ENCODE results near the gene ALOXE3. TPM values are rescaled to one million over a fixed set of nuclear protein-coding genes. Genes with fewer than 3 reads are reported as not detected.

ALOXE3 gene
- total and polyA plus RNA-seq, 2 experiments from 2014 or later = 0.10 to 0.27 TPM

DNA sequence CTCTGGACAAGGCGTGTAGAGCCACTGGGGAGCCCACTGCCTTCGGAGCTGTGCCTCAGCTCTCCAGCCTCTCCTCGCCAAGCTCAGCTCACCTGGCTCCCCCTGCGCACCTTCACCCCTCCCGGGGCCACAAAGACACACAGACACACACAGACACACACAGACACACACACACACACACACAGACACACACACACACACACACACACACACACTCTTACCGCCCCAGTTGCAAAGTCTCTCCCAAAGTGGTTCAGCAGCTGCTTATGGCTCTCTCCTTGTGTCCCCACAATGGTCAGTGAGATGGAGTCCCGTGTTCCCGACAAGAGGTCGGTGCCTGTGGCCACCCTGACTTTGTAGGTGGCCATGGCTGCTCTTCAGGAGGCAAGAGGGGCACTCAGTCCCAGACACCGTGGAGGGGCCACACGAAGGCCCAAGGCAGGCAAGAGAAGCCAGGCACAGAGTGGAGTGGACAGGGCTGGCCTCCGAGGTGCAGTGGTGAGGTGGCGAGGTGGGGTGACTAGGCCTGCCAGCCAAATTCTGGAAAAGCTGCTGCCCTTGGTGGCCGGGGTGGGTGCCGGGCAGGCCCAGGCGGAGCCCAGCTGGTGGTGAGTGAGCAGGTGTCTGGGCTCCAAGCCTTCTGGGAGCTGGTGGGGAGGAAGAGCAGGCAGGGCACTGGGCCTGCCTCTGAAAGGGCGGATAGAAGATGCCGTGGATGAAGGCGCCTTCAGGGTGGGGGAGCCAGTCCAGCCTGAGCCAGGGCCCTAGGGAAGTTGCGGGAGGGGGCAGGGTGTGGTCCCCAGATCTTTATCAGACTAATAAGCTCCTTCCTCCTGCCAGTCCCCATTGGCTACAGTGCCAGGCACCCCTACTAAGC, 31.0 kb downstream of the ALOXE3 start, which contains the start of gene ALOX12B:
Gene ALOX12B (minus strand): TSS at position 642 of the 877 bp plus-strand sequence. CDS start 274 bp downstream, at position 368.
- H3K4me3 Mint-ChIP-seq = no peak within 1 kb of the TSS
- Histone ChIP-seq H4K20me1 (replicated peaks; ENCODE audit: insufficient read depth) (no peaks in the 10 kb centered on the region), H3K4me1 (ENCODE audit: insufficient read depth) (no peaks in the 10 kb centered on the region), H3K9me2 (ENCODE audit: insufficient read depth) (no peaks in the 10 kb centered on the region), H3K4me3 (no peak within 1 kb of the TSS), H3K27me3 (ENCODE audit: insufficient read depth) (peaks cover 14% of the 10 kb centered on the region; the same call in 1 of the 2 replicates), H3F3A (replicated peaks; ENCODE audit: low read depth) (no peaks in the 10 kb centered on the region), H3K4me2 (no peak within 1 kb of the TSS), H3K27ac (ENCODE audit: low read depth) (no peak within 1 kb of the TSS), H2AFZ (peak within 1 kb of the TSS; percentile 38; the same call in 1 of the 2 replicates), H3K36me3 (ENCODE audit: insufficient read depth) (no peaks in the 10 kb centered on the region), H3K79me2 (replicated peaks; ENCODE audit: insufficient read depth) (no peaks in the 10 kb centered on the region)
- H3K36me3 Mint-ChIP-seq (ENCODE audit: low read depth) = no peaks in the 10 kb centered on the region
- H3K27ac Mint-ChIP-seq = no peak within 1 kb of the TSS
- TF ChIP-seq POLR2AphosphoS5 (IDR thresholded peaks at IDR 0.05; ENCODE audit: low read depth) = no peak
- TF ChIP-seq, protein P1, sequence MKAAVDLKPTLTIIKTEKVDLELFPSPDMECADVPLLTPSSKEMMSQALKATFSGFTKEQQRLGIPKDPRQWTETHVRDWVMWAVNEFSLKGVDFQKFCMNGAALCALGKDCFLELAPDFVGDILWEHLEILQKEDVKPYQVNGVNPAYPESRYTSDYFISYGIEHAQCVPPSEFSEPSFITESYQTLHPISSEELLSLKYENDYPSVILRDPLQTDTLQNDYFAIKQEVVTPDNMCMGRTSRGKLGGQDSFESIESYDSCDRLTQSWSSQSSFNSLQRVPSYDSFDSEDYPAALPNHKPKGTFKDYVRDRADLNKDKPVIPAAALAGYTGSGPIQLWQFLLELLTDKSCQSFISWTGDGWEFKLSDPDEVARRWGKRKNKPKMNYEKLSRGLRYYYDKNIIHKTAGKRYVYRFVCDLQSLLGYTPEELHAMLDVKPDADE (IDR thresholded peaks at IDR 0.05) = no peak
- no peak for TF ChIP-seq EZH2phosphoT487 (IDR thresholded peaks at IDR 0.05; ENCODE audit: unreplicated experiment)
- TF ChIP-seq NANOG (IDR thresholded peaks at IDR 0.05; ENCODE audit: borderline replicate concordance) = no peak
- TF ChIP-seq CREB1 (CRISPR knock-in tag; IDR thresholded peaks at IDR 0.05; ENCODE audit: low read depth) = no peak
- TF ChIP-seq JUNB (IDR thresholded peaks at IDR 0.05; ENCODE audit: unreplicated experiment) = no peak
- no peak for TF ChIP-seq EZH2 (IDR thresholded peaks at IDR 0.05; ENCODE audit: low read depth, unreplicated experiment)
- TF ChIP-seq ZNF331 (CRISPR knock-in tag; IDR thresholded peaks at IDR 0.05; ENCODE audit: low read depth) = no peak
- TF ChIP-seq, protein P2, sequence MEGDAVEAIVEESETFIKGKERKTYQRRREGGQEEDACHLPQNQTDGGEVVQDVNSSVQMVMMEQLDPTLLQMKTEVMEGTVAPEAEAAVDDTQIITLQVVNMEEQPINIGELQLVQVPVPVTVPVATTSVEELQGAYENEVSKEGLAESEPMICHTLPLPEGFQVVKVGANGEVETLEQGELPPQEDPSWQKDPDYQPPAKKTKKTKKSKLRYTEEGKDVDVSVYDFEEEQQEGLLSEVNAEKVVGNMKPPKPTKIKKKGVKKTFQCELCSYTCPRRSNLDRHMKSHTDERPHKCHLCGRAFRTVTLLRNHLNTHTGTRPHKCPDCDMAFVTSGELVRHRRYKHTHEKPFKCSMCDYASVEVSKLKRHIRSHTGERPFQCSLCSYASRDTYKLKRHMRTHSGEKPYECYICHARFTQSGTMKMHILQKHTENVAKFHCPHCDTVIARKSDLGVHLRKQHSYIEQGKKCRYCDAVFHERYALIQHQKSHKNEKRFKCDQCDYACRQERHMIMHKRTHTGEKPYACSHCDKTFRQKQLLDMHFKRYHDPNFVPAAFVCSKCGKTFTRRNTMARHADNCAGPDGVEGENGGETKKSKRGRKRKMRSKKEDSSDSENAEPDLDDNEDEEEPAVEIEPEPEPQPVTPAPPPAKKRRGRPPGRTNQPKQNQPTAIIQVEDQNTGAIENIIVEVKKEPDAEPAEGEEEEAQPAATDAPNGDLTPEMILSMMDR (conservative IDR thresholded peaks at IDR 0.05; ENCODE audit: low read depth in 2 of 2) = no peak
- TF ChIP-seq, protein P3, sequence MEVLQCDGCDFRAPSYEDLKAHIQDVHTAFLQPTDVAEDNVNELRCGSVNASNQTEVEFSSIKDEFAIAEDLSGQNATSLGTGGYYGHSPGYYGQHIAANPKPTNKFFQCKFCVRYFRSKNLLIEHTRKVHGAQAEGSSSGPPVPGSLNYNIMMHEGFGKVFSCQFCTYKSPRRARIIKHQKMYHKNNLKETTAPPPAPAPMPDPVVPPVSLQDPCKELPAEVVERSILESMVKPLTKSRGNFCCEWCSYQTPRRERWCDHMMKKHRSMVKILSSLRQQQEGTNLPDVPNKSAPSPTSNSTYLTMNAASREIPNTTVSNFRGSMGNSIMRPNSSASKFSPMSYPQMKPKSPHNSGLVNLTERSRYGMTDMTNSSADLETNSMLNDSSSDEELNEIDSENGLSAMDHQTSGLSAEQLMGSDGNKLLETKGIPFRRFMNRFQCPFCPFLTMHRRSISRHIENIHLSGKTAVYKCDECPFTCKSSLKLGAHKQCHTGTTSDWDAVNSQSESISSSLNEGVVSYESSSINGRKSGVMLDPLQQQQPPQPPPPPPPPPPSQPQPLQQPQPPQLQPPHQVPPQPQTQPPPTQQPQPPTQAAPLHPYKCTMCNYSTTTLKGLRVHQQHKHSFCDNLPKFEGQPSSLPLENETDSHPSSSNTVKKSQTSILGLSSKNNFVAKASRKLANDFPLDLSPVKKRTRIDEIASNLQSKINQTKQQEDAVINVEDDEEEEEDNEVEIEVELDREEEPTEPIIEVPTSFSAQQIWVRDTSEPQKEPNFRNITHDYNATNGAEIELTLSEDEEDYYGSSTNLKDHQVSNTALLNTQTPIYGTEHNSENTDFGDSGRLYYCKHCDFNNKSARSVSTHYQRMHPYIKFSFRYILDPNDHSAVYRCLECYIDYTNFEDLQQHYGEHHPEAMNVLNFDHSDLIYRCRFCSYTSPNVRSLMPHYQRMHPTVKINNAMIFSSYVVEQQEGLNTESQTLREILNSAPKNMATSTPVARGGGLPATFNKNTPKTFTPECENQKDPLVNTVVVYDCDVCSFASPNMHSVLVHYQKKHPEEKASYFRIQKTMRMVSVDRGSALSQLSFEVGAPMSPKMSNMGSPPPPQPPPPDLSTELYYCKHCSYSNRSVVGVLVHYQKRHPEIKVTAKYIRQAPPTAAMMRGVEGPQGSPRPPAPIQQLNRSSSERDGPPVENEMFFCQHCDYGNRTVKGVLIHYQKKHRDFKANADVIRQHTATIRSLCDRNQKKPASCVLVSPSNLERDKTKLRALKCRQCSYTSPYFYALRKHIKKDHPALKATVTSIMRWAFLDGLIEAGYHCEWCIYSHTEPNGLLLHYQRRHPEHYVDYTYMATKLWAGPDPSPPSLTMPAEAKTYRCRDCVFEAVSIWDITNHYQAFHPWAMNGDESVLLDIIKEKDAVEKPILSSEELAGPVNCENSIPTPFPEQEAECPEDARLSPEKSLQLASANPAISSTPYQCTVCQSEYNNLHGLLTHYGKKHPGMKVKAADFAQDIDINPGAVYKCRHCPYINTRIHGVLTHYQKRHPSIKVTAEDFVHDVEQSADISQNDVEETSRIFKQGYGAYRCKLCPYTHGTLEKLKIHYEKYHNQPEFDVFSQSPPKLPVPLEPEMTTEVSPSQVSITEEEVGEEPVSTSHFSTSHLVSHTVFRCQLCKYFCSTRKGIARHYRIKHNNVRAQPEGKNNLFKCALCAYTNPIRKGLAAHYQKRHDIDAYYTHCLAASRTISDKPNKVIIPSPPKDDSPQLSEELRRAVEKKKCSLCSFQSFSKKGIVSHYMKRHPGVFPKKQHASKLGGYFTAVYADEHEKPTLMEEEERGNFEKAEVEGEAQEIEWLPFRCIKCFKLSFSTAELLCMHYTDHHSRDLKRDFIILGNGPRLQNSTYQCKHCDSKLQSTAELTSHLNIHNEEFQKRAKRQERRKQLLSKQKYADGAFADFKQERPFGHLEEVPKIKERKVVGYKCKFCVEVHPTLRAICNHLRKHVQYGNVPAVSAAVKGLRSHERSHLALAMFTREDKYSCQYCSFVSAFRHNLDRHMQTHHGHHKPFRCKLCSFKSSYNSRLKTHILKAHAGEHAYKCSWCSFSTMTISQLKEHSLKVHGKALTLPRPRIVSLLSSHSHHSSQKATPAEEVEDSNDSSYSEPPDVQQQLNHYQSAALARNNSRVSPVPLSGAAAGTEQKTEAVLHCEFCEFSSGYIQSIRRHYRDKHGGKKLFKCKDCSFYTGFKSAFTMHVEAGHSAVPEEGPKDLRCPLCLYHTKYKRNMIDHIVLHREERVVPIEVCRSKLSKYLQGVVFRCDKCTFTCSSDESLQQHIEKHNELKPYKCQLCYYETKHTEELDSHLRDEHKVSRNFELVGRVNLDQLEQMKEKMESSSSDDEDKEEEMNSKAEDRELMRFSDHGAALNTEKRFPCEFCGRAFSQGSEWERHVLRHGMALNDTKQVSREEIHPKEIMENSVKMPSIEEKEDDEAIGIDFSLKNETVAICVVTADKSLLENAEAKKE (CRISPR knock-in tag; IDR thresholded peaks at IDR 0.05) = no peak
- no peak for TF ChIP-seq STAT1 (IDR thresholded peaks at IDR 0.05; ENCODE audit: unreplicated experiment)
- DNase-seq (ENCODE audit: low spot score) = no peak
- peaks cover 21% of the 10 kb centered on the region for H3K27me3 Mint-ChIP-seq (ENCODE audit: insufficient read depth, low read depth, poor library complexity)
- ATAC-seq = peak; percentile 45
- no peaks in the 10 kb centered on the region for H3K9me3 Mint-ChIP-seq
- peaks cover 13% of the 10 kb centered on the region for H3K4me1 Mint-ChIP-seq

Data from GM23338 (cell line).